GM12891 (cell line): Measurements from ENCODE around the gene EPHA10.

Source experiments
- POLR2A ChIP-seq: IDR thresholded peaks from 2 replicates; pipeline ENCODE4 v1.6.1; 2011; ENCODE audit warnings: low read depth, low read length, control low read depth
- POLR2AphosphoS5 ChIP-seq: IDR thresholded peaks from 2 replicates; pipeline ENCODE4 v1.6.1; 2011; ENCODE audit warnings: low read depth, low read length, control low read depth
- SPI1 ChIP-seq: IDR thresholded peaks from 2 replicates; pipeline ENCODE4 v1.6.1; 2011; ENCODE audit warnings: low read depth, low read length, control low read depth
- TAF1 ChIP-seq: IDR thresholded peaks from 2 replicates; pipeline ENCODE4 v1.6.1; 2011; ENCODE audit warnings: low read depth, low read length, control low read depth

GRCh38 chr1:37714689-37715088 lies 50.2 kb downstream of the EPHA10 start:
- no peak for TF ChIP-seq POLR2A
- TF ChIP-seq POLR2AphosphoS5, result no peak
- TF ChIP-seq SPI1, result no peak
- TF ChIP-seq TAF1, result no peak
